Gastroesophageal sphincter (tissue), 4 donors: ENCODE data around the gene PPME1. TPM values are rescaled to one million over a fixed set of nuclear protein-coding genes. Genes with fewer than 3 reads are reported as not detected.

Experiments
- ATAC-seq: fragments of 150-250 bp; one replicate; pipeline ENCODE4 v1.9.1; 2016; ENCODE audit warnings: mild to moderate bottlenecking, moderate library complexity
- H3K27ac ChIP-seq, 4 donors: fragments of 200-600 bp; sonication (generic) in 3 of 4; 1 replicate in 3 of 4; 2 replicates in 1 of 4; pipeline ENCODE4 v1.5.1; 2016 to 2019
- H3K27me3 ChIP-seq: fragments of 200-600 bp; sonication (generic); one replicate; pipeline ENCODE4 v1.5.1; 2019
- H3K36me3 ChIP-seq, 2 donors: fragments of 200-600 bp; sonication (generic); one replicate each; pipeline ENCODE4 v1.5.1; 2019; ENCODE audit warnings: control low read depth in 1 of 2
- H3K4me1 ChIP-seq, 3 donors: fragments of 200-600 bp; sonication (generic); 1 replicate in 2 of 3; 2 replicates in 1 of 3; pipeline ENCODE4 v1.5.1; 2016 to 2019; ENCODE audit warnings: control low read depth in 2 of 3
- H3K4me3 ChIP-seq, 2 donors: fragments of 200-600 bp; sonication (generic); one replicate each; pipeline ENCODE4 v1.5.1; 2019; ENCODE audit warnings: mild to moderate bottlenecking in 1 of 2, moderate library complexity in 1 of 2
- H3K9me3 ChIP-seq, 3 donors: fragments of 200-600 bp; sonication (generic); one replicate each; pipeline ENCODE4 v1.5.1; 2017 to 2019; ENCODE audit warnings: control low read depth in 2 of 3
- EP300 ChIP-seq: sonication (generic); formaldehyde crosslinking; IDR thresholded peaks from one replicate; pipeline ENCODE4 v1.6.1; 2017; ENCODE audit warnings: antibody characterized with exemption, mild to moderate bottlenecking
- POLR2A ChIP-seq, 2 donors: fragments of 450-650 bp; IDR thresholded peaks; one replicate each; pipeline ENCODE4 v1.6.1; 2017; ENCODE audit warnings: antibody characterized with exemption in 2 of 2, mild to moderate bottlenecking in 2 of 2, moderate library complexity in 1 of 2
- POLR2AphosphoS5 ChIP-seq: sonication (generic); formaldehyde crosslinking; IDR thresholded peaks from one replicate; pipeline ENCODE4 v1.6.1; 2017; ENCODE audit warnings: antibody characterized with exemption
- WGBS, 2 donors: methylation state at CpG; one replicate each; pipeline ENCODE4 v1.1.5; 2018; ENCODE audit warnings: low coverage in 1 of 2; 5-methylcytosine and 5-hydroxymethylcytosine counted together
- total RNA-seq, 4 donors: library from RNA; depleted of rRNA; stranded (reverse); fragments of >200 nt; gene quantifications; one replicate each; pipeline ENCODE4 v1.1.0, GENCODE V29; 2016
- TF ChIP-seq, protein P1 (sequence below), 4 experiments: fragments of 200-600 bp in 2 of 4; fragments of 450-650 bp in 2 of 4; sonication (generic) in 1 of 4; IDR thresholded peaks; one replicate each; pipeline ENCODE4 v1.5.1; 2017 to 2019; ENCODE audit warnings: antibody characterized with exemption in 4 of 4, mild to moderate bottlenecking in 2 of 4, moderate library complexity in 2 of 4

The PPME1 gene
- total RNA-seq, 4 donors from 2014 or later = 27.1 to 45.3 (median 32.0) TPM

DNA sequence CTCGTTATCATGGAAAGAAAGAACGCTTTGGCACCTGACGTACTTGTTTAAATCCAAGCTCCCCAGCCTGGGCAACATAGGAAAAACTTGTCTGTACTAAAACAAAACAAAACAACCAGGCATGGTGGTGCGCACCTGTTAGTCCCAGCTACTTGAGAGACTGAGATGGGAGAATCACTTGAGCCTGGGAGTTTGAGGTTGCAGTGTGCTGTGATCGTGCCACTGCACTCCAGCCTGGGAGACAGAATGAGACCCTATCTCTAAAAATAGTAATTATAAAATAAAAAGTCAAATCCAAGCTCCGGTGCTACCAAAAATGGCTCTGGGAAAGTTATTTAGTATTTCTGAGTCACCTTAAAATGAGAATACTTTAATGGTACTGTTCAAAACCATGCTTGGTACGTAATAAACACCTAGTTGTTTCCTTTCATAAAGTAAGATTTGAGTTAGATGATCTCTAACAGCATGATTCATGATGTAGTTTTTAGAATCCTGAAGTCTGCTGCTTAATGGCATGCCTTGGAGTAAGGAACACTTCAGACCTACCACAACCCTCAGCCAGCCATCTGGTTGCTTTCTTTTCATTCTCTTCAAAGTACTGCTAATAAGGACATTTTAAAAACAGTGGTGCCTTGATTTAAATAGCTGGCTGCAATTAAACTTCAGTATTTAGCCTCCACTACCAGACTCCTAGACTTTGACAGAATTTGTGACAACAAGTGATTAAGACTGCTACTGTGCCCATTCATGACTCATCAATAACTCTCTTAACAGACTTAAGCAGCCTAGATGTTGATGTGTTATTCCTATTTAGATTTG is 8.4 kb downstream of the PPME1 start:
- no peak overlapping the region for H3K27ac ChIP-seq
- no peaks in the 10 kb centered on the region for H3K36me3 ChIP-seq
- no peaks in the 10 kb centered on the region for H3K4me1 ChIP-seq
- no peak overlapping the region for H3K4me3 ChIP-seq
- no peaks in the 10 kb centered on the region for H3K27me3 ChIP-seq
- no peak for ATAC-seq
- WGBS, 2 donors = 85 to 94% methylated on average over 7 of the region's 7 CpGs
- H3K9me3 ChIP-seq = no peaks in the 10 kb centered on the region
- no peak for TF ChIP-seq POLR2A (IDR thresholded peaks at IDR 0.05)
- TF ChIP-seq POLR2AphosphoS5 = no peak
- TF ChIP-seq, protein P1, sequence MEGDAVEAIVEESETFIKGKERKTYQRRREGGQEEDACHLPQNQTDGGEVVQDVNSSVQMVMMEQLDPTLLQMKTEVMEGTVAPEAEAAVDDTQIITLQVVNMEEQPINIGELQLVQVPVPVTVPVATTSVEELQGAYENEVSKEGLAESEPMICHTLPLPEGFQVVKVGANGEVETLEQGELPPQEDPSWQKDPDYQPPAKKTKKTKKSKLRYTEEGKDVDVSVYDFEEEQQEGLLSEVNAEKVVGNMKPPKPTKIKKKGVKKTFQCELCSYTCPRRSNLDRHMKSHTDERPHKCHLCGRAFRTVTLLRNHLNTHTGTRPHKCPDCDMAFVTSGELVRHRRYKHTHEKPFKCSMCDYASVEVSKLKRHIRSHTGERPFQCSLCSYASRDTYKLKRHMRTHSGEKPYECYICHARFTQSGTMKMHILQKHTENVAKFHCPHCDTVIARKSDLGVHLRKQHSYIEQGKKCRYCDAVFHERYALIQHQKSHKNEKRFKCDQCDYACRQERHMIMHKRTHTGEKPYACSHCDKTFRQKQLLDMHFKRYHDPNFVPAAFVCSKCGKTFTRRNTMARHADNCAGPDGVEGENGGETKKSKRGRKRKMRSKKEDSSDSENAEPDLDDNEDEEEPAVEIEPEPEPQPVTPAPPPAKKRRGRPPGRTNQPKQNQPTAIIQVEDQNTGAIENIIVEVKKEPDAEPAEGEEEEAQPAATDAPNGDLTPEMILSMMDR (IDR thresholded peaks at IDR 0.05) = no peak
- no peak for TF ChIP-seq EP300

DNA sequence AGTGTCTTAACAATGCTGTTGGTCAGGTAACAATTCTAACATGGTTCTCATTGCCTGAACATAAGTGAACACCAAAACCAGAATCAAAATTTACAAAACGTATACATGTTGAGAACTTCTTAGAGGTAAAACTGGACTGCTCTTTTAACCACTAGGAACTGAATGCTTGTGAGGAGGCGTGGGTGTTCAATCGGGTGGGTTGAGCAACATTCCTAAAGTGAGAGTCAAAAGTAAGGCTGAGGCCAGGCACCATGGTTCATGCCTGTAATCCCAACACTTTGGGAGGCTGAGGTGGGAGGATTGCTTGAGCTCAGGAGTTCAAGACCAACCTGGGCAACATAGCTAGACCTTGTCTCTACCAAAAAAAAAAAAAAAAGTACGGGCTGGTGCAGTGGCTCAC is 11.5 kb downstream of the PPME1 start:
- H3K4me3 ChIP-seq = no peak overlapping the region
- H3K9me3 ChIP-seq = no peaks in the 10 kb centered on the region
- WGBS, 2 donors = 100% methylated on average over 3 of the region's 4 CpGs
- H3K27me3 ChIP-seq = no peaks in the 10 kb centered on the region
- no peak overlapping the region for H3K27ac ChIP-seq
- H3K4me1 ChIP-seq = no peaks in the 10 kb centered on the region
- no peak for ATAC-seq
- H3K36me3 ChIP-seq = no peaks in the 10 kb centered on the region
- TF ChIP-seq, protein P1 (IDR thresholded peaks at IDR 0.05) = no peak
- TF ChIP-seq POLR2AphosphoS5 = no peak
- TF ChIP-seq POLR2A (IDR thresholded peaks at IDR 0.05) = no peak
- TF ChIP-seq EP300 = no peak

DNA sequence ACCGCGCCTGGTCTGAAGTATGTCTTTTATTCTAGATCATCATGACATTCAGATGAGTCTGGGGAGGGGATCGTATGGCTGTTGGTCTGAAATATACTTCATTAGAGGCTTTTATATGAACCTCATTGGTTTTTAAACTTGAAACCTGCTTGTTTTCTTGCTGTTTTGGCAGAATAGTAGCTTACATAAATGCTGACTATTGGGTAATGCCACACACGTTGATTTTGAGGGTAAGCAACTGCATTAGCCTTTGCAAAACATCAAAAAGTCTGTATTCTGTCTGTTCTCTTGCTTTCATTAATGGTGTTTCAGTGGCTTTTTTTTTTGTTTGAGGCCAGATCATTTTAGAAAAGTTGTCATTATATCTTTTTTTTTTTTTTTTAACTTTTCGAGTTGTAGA is 14.2 kb downstream of the PPME1 start:
- Histone ChIP-seq H3K27me3 (no peaks in the 10 kb centered on the region), H3K27ac (no peak overlapping the region), H3K36me3 (no peaks in the 10 kb centered on the region), H3K4me3 (no peak overlapping the region), H3K9me3 (no peaks in the 10 kb centered on the region), H3K4me1 (no peaks in the 10 kb centered on the region)
- ATAC-seq = no peak
- WGBS, 2 donors = 73 to 89% methylated on average over 3 to 5 of the region's 5 CpGs
- TF ChIP-seq EP300 (no peak), POLR2AphosphoS5 (no peak), POLR2A (IDR thresholded peaks at IDR 0.05) (no peak)
- TF ChIP-seq, protein P1 (IDR thresholded peaks at IDR 0.05) = no peak

DNA sequence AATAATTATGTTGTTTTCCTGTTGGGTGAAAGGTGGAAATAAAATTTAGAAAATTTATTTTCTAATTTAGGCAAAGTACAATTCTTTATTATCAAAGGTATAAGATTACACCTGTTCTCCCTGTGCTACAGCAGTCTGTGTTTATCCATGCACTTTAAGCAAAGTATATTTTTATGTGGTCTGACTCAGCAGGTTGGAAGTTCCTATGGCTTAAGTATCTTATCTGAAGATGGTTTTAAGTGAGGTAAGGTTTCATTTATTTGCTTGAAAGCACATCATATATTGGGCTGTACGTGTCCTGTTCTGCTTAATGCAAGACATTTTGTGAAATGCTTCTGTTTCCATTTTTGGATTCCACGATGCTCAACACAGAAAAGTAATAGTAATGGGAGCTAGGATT is 14.6 kb downstream of the PPME1 start:
- no peaks in the 10 kb centered on the region for H3K4me1 ChIP-seq
- 74 to 90% methylated on average over 2 of the region's 2 CpGs for whole genome bisulfite sequencing, 2 donors

More for the DNA sequence above, 14.6 kb downstream of the PPME1 start:
- TF ChIP-seq EP300 (no peak), POLR2A (IDR thresholded peaks at IDR 0.05) (no peak), POLR2AphosphoS5 (no peak)
- TF ChIP-seq, protein P1 (IDR thresholded peaks at IDR 0.05) = no peak
- H3K27me3 ChIP-seq = no peaks in the 10 kb centered on the region
- peaks cover 0 to 2% of the 10 kb centered on the region in 2 donors for H3K36me3 ChIP-seq
- no peak overlapping the region for H3K27ac ChIP-seq
- H3K9me3 ChIP-seq = no peaks in the 10 kb centered on the region
- H3K4me3 ChIP-seq = no peak overlapping the region
- no peak for ATAC-seq
